HG03432 (cell line): ENCODE results near the gene SLCO4A1.

Experiments
- ATAC-seq: cut with Tn5 transposase; IDR thresholded peaks from one replicate; pipeline ENCODE4 v1.9.1; 2021; ENCODE audit warnings: mild to moderate bottlenecking, moderate library complexity; ENCODE audit not compliant: unreplicated experiment

Gene SLCO4A1

DNA sequence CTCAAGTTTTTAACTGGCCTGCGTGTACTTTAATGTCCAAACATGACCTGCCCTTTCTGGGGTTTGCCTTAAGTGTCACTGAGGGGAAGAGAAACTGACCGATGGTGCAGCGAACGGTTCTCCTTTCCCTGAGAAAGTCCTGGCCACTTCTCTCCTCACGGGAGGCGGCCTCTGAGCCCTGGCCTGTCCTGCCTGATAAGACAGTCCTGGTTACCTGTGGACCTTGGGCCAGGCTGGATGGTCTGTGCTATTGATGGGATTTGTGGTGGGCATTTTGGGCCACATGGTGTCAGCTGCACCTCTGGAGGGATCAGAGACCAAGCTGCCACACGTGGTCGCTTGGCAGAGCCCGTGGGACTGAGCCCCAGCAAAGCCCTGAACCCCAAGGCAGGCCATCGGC, 54.7 kb downstream of the SLCO4A1 start:
- no peak for ATAC-seq

GRCh38 chr20:62697468-62697912, 55.2 kb downstream of the SLCO4A1 start:
- no peak for ATAC-seq

DNA sequence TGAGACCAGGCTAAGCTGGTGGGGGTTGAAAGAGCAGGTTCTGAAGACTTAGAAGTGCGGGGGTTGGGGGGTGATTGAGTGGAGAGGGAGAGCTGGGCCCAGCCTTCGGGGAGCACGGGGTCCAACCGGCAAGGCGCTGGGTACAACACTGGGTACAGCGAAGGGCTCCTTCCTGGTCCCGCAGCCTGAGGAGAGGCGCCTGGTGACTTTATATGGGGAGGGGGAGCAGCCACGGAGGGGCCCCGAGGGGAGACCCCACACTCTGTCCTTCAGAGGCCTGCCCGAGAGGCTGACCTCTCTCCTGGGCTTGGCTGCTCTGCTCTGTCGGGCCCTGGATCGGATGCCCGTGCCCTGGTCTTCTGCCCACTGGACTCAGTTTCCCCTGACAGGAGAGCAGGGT, 55.9 kb downstream of the SLCO4A1 start:
- no peak for ATAC-seq

GRCh38 chr20:62699296-62699695, 57.0 kb downstream of the SLCO4A1 start:
- no peak for ATAC-seq

DNA sequence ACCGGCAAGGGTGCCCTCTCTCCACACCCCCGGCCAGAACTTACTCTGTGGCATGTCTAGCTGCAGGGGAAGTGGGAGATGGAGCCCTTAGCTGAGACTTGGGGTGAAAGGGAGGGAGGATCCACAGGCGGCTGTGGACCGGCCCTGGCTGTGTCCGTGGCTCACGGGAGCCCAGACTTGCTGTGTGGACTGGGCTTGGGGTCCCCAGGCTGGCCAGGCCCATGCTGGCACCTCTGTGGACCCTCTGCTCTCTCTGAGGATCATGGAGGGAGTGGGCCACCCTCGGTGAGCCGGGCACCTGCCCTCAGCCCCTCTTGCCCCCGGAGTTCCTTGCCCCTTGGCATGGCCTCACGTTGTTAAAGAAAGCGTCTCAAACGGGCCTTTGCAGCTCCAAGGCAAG, 57.4 kb downstream of the SLCO4A1 start:
- ATAC-seq = no peak

DNA sequence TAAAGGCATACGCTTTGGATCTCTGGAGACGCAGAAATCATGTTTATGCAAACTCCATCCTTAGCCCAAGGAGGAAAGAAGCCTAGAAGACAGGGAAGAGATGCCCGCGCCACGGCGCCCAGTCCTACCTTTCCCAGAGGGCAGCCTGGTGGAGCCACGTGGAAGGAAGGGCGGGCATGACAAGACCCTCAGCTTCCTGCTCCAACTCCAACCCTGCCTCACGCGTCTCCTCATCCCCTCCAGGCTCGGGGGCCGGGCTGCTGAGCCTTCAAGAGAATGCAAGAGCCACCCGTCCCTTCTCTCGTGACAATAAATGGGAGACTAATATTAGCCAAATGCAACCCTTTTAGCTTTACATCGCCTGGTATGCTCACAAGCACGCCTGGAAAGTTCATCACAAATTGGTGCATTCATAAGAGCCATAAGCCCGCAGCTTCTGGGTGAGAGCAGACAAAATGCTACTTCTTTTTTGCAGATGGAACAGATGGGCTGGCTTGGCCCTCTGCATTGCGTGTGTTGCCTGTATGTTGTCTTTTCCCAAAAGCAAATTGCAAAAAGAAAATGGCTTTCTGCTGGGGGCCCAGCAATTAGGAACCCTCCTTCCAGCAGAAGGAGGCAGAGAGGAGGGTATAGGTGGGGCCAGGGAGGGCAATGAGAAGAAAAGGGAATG, 58.1 kb downstream of the SLCO4A1 start:
- no peak for ATAC-seq

- no peak for ATAC-seq
Observed at GRCh38 chr20:62701161-62702012, 59.1 kb downstream of the SLCO4A1 start.

GRCh38 chr20:62702013-62702300, 59.7 kb downstream of the SLCO4A1 start:
- no peak for ATAC-seq

GRCh38 chr20:62702895-62703852, 60.9 kb downstream of the SLCO4A1 start:
- ATAC-seq = no peak

DNA sequence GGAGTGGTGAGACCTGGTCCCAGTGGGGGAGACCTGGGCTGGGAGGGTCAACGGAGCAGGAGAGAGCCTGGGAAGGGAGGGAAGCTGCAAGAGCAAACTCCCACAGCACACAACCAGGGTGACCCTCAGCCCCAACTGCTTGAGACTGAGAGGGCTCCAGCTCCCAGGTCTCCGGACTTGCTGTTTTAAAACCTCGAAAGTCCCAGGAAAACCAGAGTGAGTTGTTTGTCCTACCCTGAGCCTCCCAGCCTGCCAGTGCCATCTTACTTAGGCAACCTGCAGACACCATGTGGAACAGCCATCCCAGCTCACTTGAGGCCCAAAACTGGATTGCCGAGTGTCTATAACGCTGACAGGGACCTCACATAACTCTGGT, 61.5 kb downstream of the SLCO4A1 start:
- ATAC-seq = no peak

DNA sequence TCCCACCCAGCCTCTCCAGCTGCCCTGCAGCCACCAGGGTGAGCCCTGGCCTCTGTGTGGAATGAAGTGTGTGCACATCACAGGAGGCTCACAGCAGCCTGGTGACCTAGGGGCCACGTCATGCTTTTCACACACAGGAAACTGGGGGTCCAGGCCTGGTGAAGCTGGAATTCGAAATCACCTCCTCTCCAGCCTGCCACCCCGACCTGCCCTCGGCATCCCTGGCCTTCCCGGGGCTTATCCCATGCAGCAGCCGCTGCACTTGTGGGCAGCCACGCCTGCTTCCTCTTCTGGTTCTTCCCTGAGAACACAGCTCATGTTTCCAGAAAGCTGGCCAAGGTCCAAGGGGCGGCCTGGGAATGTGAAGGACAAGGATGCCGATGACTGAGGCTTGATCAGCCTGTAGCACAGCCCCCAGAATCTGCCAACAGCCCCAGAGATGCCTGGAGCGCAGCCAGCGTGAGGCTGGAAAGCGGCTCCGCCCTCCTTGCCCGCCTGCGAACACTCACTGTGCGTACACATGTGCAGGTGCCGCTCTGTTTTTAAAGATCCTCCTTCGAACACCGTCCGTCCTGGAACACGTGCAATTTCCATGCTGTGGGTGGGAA, 62.1 kb downstream of the SLCO4A1 start:
- ATAC-seq = no peak

GRCh38 chr20:62705627-62706026, 63.3 kb downstream of the SLCO4A1 start:
- no peak for ATAC-seq

DNA sequence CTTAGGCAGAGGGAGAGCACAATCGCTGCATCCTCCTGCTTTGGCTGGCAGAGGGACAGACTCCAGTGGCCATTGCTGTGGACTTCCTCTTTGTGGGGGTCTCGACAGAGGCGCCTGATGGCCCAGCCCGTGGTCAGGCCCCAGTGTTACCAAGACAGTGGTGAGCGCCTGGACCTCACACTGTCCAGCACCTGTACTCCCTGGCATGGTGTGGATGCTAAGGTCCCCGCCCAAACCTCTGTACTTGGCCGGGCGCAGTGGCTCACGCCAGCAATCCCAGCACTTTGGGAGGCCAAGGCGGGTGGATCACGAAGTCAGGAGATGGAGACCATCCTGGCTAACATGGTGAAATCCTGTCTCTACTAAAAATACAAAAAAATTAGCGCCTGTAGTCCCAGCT, 64.0 kb downstream of the SLCO4A1 start:
- no peak for ATAC-seq

- no peak for ATAC-seq
Observed at GRCh38 chr20:62706857-62707256, 64.6 kb downstream of the SLCO4A1 start.

DNA sequence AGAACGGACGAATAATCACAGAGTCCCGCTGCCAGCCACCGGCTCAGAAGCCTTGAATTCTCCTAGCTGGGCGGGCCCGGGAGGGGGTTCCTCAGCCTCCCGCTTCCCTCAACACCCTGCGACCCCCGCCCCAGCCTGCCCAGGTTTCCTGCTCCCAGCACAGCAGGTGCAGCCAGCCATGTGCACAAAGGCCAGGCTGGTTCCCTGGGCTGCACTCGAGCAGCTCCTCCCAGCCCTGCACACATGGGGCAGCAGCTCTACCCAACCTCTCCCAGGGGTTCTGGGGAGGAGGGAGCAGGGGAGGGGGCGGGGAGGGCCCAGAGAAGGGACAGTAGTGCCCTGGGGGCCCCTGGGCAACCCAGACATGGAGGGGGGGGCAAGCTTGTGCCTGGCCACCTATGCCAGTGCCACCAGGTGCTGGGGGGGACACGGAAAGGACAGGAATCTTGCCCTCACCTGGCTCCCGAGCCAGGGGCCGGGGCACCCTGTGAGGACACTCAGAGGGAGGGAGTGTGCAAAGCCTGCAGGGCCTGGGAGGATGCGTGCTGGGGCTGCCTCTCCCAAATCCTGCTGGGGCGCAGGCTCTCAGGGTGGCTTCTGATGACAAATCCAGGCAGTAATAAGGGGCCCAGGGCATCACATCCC, 65.1 kb downstream of the SLCO4A1 start:
- ATAC-seq = no peak

- no peak for ATAC-seq
Observed at GRCh38 chr20:62707921-62708521, 65.7 kb downstream of the SLCO4A1 start.

DNA sequence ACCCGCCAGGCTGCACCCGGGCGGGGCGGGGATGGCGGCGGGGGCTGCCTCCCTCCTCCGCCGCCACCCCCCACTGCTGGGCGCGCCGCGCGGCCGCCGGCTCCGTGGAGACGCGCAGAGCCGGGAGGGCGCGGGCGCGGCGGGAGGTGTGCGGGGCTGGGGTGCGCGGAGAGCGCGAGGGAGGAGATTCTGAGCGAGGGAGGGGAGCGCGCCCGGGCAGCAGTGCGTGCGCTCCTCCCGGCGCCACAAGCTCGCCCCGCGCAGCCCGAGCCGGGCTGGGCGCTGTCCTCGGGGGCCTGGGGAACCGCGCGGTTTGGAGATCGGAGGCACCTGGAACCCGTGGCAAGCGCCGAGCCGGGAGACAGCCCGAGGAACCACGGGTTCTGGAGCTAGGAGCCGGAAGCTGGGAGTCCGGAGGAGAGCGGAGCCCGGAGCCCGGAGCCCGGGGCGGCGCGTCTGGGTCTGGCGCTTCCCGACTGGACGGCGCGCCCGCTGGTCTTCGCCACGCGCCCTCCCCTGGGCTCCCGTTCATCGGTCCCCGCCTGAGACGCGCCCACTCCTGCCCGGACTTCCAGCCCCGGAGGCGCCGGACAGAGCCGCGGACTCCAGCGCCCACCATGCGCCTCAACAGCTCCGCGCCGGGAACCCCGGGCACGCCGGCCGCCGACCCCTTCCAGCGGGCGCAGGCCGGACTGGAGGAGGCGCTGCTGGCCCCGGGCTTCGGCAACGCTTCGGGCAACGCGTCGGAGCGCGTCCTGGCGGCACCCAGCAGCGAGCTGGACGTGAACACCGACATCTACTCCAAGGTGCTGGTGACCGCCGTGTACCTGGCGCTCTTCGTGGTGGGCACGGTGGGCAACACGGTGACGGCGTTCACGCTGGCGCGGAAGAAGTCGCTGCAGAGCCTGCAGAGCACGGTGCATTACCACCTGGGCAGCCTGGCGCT, 66.6 kb downstream of the SLCO4A1 start, which contains the start of gene NTSR1:
TSS of gene NTSR1 (plus strand) at position 246 of the 946 bp plus-strand sequence. CDS start at position 618, 372 bp downstream.
- no peak for ATAC-seq

DNA sequence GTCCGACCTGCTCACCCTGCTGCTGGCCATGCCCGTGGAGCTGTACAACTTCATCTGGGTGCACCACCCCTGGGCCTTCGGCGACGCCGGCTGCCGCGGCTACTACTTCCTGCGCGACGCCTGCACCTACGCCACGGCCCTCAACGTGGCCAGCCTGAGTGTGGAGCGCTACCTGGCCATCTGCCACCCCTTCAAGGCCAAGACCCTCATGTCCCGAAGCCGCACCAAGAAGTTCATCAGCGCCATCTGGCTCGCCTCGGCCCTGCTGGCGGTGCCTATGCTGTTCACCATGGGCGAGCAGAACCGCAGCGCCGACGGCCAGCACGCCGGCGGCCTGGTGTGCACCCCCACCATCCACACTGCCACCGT, 67.2 kb downstream of the SLCO4A1 start:
- no peak for ATAC-seq
